HG02642 (cell line): ENCODE results near the gene PTP4A2.
A peak's percentile ranks its signal among the peaks of the same experiment; 100 is the strongest.

ENCODE experiments used
- ATAC-seq: cut with Tn5 transposase; IDR thresholded peaks from one replicate; pipeline ENCODE4 v1.9.1; 2021; ENCODE audit warnings: mild to moderate bottlenecking; ENCODE audit not compliant: unreplicated experiment, poor library complexity

The PTP4A2 gene

DNA sequence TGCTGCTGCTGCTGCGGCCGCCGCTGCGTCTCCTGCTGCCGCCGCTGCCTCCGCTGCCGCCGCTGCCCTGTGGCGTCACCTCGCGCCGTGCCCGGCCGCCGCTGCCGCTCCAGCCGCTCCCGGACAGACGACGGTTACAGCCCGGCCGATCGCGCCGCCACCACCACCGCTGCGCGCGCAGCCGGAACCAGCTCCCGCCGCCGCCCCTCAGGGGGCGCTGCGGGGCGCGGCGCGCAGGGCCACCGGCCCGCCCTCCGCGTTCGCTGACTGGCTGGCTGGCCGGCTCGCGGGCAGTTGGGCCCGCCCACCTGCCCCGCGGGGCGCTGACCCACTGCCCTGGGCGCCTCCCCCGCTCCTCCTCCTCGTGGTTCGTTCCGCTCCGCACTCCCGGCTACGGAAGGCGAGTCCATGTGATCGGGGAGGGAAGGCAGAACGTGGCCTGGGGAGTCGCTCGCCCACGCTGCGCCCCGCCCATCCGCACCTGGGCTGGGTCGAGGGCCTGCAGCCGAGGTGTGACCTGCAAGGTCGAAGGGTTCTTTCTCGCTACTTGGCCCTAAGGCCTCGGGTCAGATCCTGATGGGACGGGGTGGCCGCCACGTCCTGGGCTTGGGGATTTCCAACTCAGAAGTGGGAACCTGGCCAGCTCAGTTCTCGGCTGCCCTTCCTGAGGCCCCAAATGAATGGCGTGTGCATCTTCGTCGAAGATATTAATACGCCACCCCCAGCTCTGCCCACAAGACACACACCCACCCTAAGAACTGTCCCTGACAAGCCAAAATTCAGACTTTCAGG lies at the start of gene PTP4A2:
TSS of gene PTP4A2 (minus strand) at position 185 of the 792 bp plus-strand sequence. CDS start 19,303 bp downstream, outside the sequence.
- peak; percentile 85 for ATAC-seq

DNA sequence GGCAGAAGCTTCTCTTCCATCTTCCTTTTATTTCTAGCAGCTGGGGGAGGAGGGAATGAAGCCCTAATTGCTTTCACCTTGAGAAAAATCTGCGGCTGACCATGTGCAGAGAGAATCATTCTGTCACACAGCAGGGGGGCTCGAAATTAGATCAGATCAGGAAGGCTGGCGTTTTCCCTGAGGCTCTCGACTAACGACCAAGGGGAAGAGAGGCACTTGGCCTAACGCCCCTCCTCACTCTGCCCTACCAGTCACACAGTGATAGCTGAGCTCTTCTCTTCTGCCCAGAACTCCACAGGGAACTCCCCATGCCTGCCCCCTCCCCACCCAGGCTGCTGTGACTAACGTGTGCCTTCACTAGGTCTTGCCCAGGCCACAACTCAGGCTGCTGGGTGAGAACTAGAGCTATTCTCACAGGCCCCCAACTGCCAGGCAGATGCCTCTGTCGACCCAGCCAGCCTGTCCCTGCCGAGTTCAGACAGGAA lies 49.0 kb upstream of the PTP4A2 start:
- no peak for ATAC-seq

- peak; percentile 47 for ATAC-seq
Measured at GRCh38 chr1:31985430-31985829, 47.3 kb upstream of the PTP4A2 start.

GRCh38 chr1:31984419-31985347 lies 46.5 kb upstream of the PTP4A2 start:
- ATAC-seq, result no peak

- ATAC-seq, result no peak
Measured at GRCh38 chr1:31981972-31982371, 43.8 kb upstream of the PTP4A2 start.

- no peak for ATAC-seq
Measured at GRCh38 chr1:31981456-31981839, 43.3 kb upstream of the PTP4A2 start.

DNA sequence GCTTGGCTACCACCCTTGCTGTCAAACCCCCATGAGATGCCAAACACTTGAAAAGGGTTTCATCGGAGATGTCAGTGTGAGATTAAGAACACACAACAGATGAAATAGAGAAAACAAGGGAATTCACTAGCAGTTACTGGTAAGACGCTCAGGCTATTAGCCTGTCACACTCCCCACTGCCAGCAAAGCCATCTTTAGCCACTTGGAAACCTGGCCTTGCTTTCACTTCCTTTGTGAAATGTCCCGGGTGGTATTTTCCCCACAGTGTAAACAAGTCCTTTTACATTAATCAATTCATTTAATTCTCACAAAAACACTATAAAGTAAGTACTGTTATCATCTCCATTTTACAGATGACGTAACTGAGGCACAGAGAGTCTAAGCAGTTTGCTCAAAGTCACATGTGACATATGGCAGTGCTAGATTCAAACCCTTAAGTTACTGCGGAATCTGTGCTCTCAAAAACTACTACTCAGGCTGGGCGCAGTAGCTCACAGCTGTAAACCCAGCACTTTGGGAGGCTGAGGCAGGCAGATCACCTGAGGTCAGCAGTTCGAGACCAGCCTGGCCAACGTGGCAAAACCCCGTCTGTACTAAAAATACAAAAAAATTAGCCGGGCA lies 42.8 kb upstream of the PTP4A2 start:
- peak; percentile 44 for ATAC-seq

DNA sequence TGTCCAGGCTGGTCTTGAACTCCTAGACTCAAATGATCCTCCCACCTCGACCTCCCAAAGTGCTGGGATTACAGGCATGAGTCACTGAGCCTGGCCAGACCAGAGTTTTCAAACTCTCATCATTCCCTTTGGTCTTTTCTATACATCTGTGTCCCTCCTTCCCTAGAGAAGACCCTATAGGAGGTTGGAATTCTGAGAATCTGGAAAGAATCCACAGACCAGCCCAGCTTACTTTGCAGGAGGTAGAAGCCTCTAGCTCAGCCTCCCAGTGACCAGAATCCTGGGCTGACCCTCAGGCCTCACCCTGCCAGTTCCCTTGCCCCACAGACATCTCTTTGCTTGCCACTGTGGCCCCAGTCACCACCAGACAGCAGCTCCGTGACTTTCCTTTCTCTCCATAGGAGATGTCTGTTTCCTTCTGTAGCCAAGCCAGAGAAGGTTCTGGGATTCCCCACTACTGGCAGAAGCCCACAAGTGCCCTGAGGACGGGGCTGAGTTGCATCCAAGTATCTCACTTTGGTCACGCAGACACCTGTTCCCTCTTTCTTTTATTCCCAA lies 40.8 kb upstream of the PTP4A2 start:
- ATAC-seq, result no peak

DNA sequence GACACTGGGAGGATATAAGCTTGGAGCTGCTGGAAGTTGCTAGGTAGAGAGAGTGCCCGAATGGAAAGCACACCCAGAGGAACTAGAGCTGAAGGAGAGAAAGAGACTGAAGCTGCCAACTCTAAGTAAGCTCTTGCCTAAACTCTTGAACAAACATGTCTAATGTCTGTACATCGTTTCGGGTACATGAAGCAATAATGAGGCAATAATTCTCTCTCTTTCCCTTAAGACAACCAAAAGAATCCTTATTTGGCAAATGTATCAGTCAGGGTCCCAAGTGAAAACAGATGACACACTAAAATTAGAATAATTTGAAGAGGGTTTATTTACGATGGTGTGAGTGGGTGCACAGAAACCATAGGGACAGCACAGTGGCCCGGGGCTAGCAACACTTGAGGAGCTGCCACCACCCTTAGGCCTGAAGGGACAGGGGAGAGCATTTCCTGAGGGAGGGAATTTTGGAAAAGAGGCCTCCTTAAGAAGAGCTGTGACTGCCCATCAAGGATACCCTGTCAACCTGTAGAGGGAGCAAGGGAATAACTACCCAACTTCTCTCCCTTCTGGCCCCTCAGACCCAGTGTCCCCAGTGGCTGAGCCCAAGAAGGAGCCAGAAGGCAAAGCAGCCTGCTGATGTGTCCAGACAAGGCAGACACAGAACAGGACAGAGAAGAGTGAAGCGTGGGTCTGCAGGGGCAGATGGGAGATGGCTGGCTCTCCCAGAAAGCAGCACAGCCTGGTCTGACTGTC lies 39.4 kb upstream of the PTP4A2 start:
- ATAC-seq, result no peak

- ATAC-seq, result no peak
Measured at GRCh38 chr1:31976401-31976800, 38.2 kb upstream of the PTP4A2 start.

DNA sequence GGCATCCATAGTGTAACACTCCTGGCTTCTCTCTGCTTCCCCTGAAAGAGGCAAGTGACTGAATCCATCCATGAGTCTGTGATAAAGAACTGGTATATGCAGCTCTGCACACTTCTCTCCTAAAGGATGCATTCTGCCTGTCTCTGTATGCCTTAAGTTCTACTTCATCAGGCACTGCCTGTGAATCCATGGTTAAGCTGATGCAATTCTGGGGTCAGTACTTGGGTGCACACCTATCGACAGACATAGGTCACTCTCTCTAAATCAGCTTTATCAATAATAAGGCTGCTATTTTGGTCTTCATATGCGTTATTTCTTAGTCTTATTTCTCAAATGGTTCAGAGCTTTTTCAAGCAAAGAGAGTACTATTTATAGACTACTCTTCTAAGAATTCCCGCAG lies 32.7 kb upstream of the PTP4A2 start:
- no peak for ATAC-seq

DNA sequence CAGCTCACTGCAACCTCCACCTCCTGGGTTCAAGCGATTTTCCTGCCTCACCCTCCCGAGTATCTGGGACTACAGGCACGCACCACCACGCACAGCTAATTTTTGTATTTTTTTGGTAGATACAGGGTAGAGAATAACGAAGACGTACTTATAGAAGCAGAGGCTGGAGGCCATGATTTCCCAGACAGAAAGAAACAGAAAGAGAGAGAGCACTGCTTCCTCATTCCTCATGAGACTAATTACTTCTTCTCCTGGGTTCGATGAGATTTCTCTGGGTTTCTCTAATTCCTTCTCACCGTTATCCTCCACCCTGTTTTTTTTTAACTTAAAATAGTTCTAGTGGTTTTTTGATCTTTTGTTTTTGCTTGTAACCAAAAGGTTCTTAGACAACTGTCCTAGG lies 23.4 kb upstream of the PTP4A2 start:
- no peak for ATAC-seq

- no peak for ATAC-seq
Measured at GRCh38 chr1:31959521-31960340, 21.6 kb upstream of the PTP4A2 start.

- ATAC-seq, result no peak
Measured at GRCh38 chr1:31957701-31958674, 19.8 kb upstream of the PTP4A2 start.

DNA sequence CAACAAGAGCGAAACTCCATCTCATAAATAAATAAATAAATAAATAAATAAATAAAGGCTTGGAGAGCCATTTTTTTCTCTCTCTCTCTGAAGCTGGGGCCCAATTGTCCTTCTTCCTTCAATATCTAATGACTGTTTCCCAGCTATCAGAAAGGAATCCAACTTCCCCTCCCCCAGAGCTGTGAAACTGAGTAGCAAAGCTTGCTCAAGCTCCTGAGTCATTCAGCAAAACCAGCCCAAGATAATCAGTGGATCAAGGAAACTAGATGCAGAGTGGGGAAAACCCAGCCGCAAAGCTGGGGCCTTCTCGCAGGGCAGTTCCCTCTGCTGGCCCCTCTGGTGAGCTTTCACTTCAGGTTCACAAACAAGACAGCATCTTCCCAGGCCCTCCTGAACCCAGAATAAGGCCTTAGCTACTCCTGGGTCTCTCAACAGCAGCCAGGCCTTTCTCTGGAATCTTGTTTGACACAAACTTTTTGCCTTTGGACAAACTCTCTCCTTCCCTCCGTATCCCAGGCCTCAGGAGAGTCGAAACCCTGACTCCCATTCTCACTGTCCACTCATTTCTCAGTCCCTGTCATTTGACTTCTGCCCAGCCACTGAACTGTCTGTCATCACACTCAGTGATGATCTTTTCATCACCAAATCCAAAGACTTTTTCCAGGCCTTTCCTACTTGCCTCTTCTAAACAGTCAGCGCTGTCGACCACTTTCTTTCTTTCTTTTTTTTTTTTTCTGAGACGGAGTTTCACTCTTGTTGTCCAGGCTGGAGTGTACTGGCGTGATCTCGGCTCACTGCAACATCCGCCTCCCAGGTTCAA lies 18.0 kb upstream of the PTP4A2 start:
- peak; percentile 69 for ATAC-seq

- ATAC-seq, result no peak
Measured at GRCh38 chr1:31954607-31955283, 16.6 kb upstream of the PTP4A2 start.
